Gastroesophageal sphincter (tissue), 4 donors: ENCODE data around the gene PDZD2. TPM values are rescaled to one million over a fixed set of nuclear protein-coding genes. Genes with fewer than 3 reads are reported as not detected.
"Not testable (repeated sequence)": the region's sequence is repeated elsewhere in the genome, so short reads cannot be mapped to it uniquely, and the experiment has no call there.

Source experiments
- ATAC-seq: fragments of 150-250 bp; one replicate; pipeline ENCODE4 v1.9.1; 2016; ENCODE audit warnings: mild to moderate bottlenecking, moderate library complexity
- H3K27ac ChIP-seq, 4 donors: fragments of 200-600 bp; sonication (generic) in 3 of 4; 1 replicate in 3 of 4; 2 replicates in 1 of 4; pipeline ENCODE4 v1.5.1; 2016 to 2019
- H3K27me3 ChIP-seq: fragments of 200-600 bp; sonication (generic); one replicate; pipeline ENCODE4 v1.5.1; 2019
- H3K36me3 ChIP-seq, 2 donors: fragments of 200-600 bp; sonication (generic); one replicate each; pipeline ENCODE4 v1.5.1; 2019; ENCODE audit warnings: control low read depth in 1 of 2
- H3K4me1 ChIP-seq, 3 donors: fragments of 200-600 bp; sonication (generic); 1 replicate in 2 of 3; 2 replicates in 1 of 3; pipeline ENCODE4 v1.5.1; 2016 to 2019; ENCODE audit warnings: control low read depth in 2 of 3
- H3K4me3 ChIP-seq, 2 donors: fragments of 200-600 bp; sonication (generic); one replicate each; pipeline ENCODE4 v1.5.1; 2019; ENCODE audit warnings: mild to moderate bottlenecking in 1 of 2, moderate library complexity in 1 of 2
- H3K9me3 ChIP-seq, 3 donors: fragments of 200-600 bp; sonication (generic); one replicate each; pipeline ENCODE4 v1.5.1; 2017 to 2019; ENCODE audit warnings: control low read depth in 2 of 3
- CTCF ChIP-seq, 4 experiments: fragments of 200-600 bp in 2 of 4; fragments of 450-650 bp in 2 of 4; sonication (generic) in 1 of 4; IDR thresholded peaks; one replicate each; pipeline ENCODE4 v1.5.1; 2017 to 2019; ENCODE audit warnings: antibody characterized with exemption in 4 of 4, mild to moderate bottlenecking in 2 of 4, moderate library complexity in 2 of 4
- EP300 ChIP-seq: sonication (generic); formaldehyde crosslinking; IDR thresholded peaks from one replicate; pipeline ENCODE4 v1.6.1; 2017; ENCODE audit warnings: antibody characterized with exemption, mild to moderate bottlenecking
- POLR2A ChIP-seq, 2 donors: fragments of 450-650 bp; IDR thresholded peaks; one replicate each; pipeline ENCODE4 v1.6.1; 2017; ENCODE audit warnings: antibody characterized with exemption in 2 of 2, mild to moderate bottlenecking in 2 of 2, moderate library complexity in 1 of 2
- POLR2AphosphoS5 ChIP-seq: sonication (generic); formaldehyde crosslinking; IDR thresholded peaks from one replicate; pipeline ENCODE4 v1.6.1; 2017; ENCODE audit warnings: antibody characterized with exemption
- WGBS, 2 donors: methylation state at CpG; one replicate each; pipeline ENCODE4 v1.1.5; 2018; ENCODE audit warnings: low coverage in 1 of 2; 5-methylcytosine and 5-hydroxymethylcytosine counted together
- total RNA-seq, 4 donors: library from RNA; depleted of rRNA; stranded (reverse); fragments of >200 nt; gene quantifications; one replicate each; pipeline ENCODE4 v1.1.0, GENCODE V29; 2016

PDZD2 gene
- total RNA-seq, 4 donors from 2014 or later: 8.6 to 19.4 (median 14.0) TPM

- Histone ChIP-seq H3K4me3 (no peak overlapping the region), H3K36me3 (no peaks in the 10 kb centered on the region), H3K9me3 (no peaks in the 10 kb centered on the region), H3K27ac (no peak overlapping the region), H3K4me1 (no peaks in the 10 kb centered on the region), H3K27me3 (peaks cover 5% of the 10 kb centered on the region)
- no peak for ATAC-seq
- no peak for TF ChIP-seq POLR2AphosphoS5
- TF ChIP-seq POLR2A (IDR thresholded peaks at IDR 0.05): no peak
- WGBS, 2 donors: 73 to 93% methylated on average over 3 to 4 of the region's 4 CpGs
These were observed 83.2 kb downstream of the PDZD2 start for GRCh38 chr5:31722111-31722510.

GRCh38 chr5:31725996-31726395 is 87.1 kb downstream of the PDZD2 start:
- 100% methylated on average over 2 of the region's 10 CpGs; no CpG with 5 or more reads in 1 of the 2 donors for WGBS, 2 donors
- Histone ChIP-seq H3K27ac (no peak overlapping the region), H3K4me3 (no peak overlapping the region), H3K9me3 (no peaks in the 10 kb centered on the region), H3K4me1 (no peaks in the 10 kb centered on the region), H3K36me3 (no peaks in the 10 kb centered on the region), H3K27me3 (peaks cover 5% of the 10 kb centered on the region)
- ATAC-seq: no peak
- TF ChIP-seq CTCF (IDR thresholded peaks at IDR 0.05): no peak
- no peak for TF ChIP-seq EP300
- no peak for TF ChIP-seq POLR2AphosphoS5
- TF ChIP-seq POLR2A (IDR thresholded peaks at IDR 0.05): no peak

- Histone ChIP-seq H3K9me3 (no peaks in the 10 kb centered on the region), H3K27ac (no peak overlapping the region), H3K4me3 (no peak overlapping the region), H3K27me3 (peaks cover 5% of the 10 kb centered on the region), H3K36me3 (no peaks in the 10 kb centered on the region), H3K4me1 (no peaks in the 10 kb centered on the region)
- TF ChIP-seq EP300 (no peak), POLR2AphosphoS5 (no peak), CTCF (IDR thresholded peaks at IDR 0.05) (no peak), POLR2A (IDR thresholded peaks at IDR 0.05) (no peak)
- no peak for ATAC-seq
- 84 to 89% methylated on average over 5 to 6 of the region's 7 CpGs for WGBS, 2 donors
These were observed 88.0 kb downstream of the PDZD2 start for GRCh38 chr5:31726952-31727351.

GRCh38 chr5:31728039-31728438 is 89.1 kb downstream of the PDZD2 start:
- H3K36me3 ChIP-seq: no peaks in the 10 kb centered on the region
- H3K4me1 ChIP-seq: no peaks in the 10 kb centered on the region
- 90 to 92% methylated on average over 2 to 3 of the region's 3 CpGs for WGBS, 2 donors
- H3K27ac ChIP-seq: no peak overlapping the region
- no peak for ATAC-seq
- H3K4me3 ChIP-seq: no peak overlapping the region
- no peak for TF ChIP-seq POLR2AphosphoS5
- no peak for TF ChIP-seq EP300
- no peak for TF ChIP-seq POLR2A (IDR thresholded peaks at IDR 0.05)
- no peak for TF ChIP-seq CTCF (IDR thresholded peaks at IDR 0.05)
- H3K9me3 ChIP-seq: no peaks in the 10 kb centered on the region
- no peaks in the 10 kb centered on the region for H3K27me3 ChIP-seq

GRCh38 chr5:31728806-31729205 is 89.9 kb downstream of the PDZD2 start:
- ATAC-seq, H3K36me3 ChIP-seq, H3K4me1 ChIP-seq, H3K27ac ChIP-seq, H3K4me3 ChIP-seq, H3K27me3 ChIP-seq, H3K9me3 ChIP-seq: not testable (repeated sequence)
- WGBS, 2 donors: 97 to 100% methylated on average over 1 to 10 of the region's 10 CpGs

GRCh38 chr5:31730139-31730538 is 91.2 kb downstream of the PDZD2 start:
- ATAC-seq: no peak
- WGBS, 2 donors: 100% methylated on average over 2 of the region's 3 CpGs; no CpG with 5 or more reads in 1 of the 2 donors
- Histone ChIP-seq H3K9me3 (no peaks in the 10 kb centered on the region), H3K36me3 (no peaks in the 10 kb centered on the region), H3K4me1 (no peaks in the 10 kb centered on the region), H3K4me3 (no peak overlapping the region), H3K27ac (no peak overlapping the region), H3K27me3 (no peaks in the 10 kb centered on the region)
- TF ChIP-seq CTCF (IDR thresholded peaks at IDR 0.05) (no peak), EP300 (no peak), POLR2A (IDR thresholded peaks at IDR 0.05) (no peak), POLR2AphosphoS5 (no peak)
